Left ventricle myocardium inferior (tissue), 1 donor: ENCODE measurements around the gene EOMES. TPM values are rescaled to one million over a fixed set of nuclear protein-coding genes. Genes with fewer than 3 reads are reported as not detected.

ENCODE experiments used
- DNase-seq: peaks from one replicate; pipeline ENCODE4 v3.0.0-alpha.2; 2020
- H3K27ac ChIP-seq: fragments of 200-600 bp; replicated peaks from 2 replicates; pipeline ENCODE4 v1.8.0; 2021
- H3K27me3 ChIP-seq: fragments of 200-600 bp; 2 replicates; pipeline ENCODE4 v1.8.0; 2021; ENCODE audit warnings: low read depth
- H3K36me3 ChIP-seq: fragments of 200-600 bp; 2 replicates; pipeline ENCODE4 v1.8.0; 2021
- H3K4me1 ChIP-seq: fragments of 200-600 bp; 2 replicates; pipeline ENCODE4 v1.8.0; 2021
- H3K4me3 ChIP-seq: fragments of 200-600 bp; 2 replicates; pipeline ENCODE4 v1.8.0; 2021; ENCODE audit warnings: mild to moderate bottlenecking, moderate library complexity
- H3K9me3 ChIP-seq: fragments of 200-600 bp; replicated peaks from 2 replicates; pipeline ENCODE4 v1.8.0; 2021
- intact Hi-C: fragments of 100-400 bp; cut with micrococcal nuclease; formaldehyde crosslinking; loops from one replicate; pipeline ENCODE4 v1.11.0; 2022
- total RNA-seq: library from RNA; stranded (reverse); fragmentation: NEBNext Ultra II Directional; extraction: Animal tissue kit (Norgen Biotek cat#: 25700); gene quantifications from one replicate; pipeline ENCODE4 v1.2.1, GENCODE V29; 2021
- TF ChIP-seq, protein P1 (sequence below): fragments of 200-600 bp; IDR thresholded peaks from 2 replicates; pipeline ENCODE4 v1.8.0; 2021; ENCODE audit warnings: antibody characterized with exemption, mild to moderate bottlenecking, borderline replicate concordance
- donor health status: DM: no; HTN: yes; CAD: no; lungs with severe emphysema.

Gene EOMES
- total RNA-seq, 1 donor from 2014 or later = 0.14 TPM

DNA sequence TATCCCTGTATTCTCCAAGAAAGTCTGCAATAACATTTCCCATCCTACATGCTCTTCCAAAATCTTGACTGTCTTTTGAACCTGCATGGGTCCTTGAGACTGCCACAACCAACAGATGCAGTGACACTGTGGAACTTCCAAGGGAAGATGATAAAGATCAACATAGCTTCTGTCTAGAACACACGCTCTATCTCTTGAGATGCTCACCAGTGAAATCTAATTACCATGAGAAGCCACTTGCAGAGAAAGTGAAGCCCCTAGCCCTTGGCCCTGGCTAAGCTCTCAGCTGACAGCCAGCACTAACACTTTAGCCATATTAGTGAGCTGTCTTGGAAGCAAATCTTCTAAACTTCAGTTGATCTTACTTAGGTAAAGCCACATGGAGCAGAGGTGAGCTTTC lies 36.6 kb downstream of the EOMES start:
- Histone ChIP-seq H3K4me1 (no peaks in the 10 kb centered on the region), H3K27me3 (no peaks in the 10 kb centered on the region), H3K27ac (no peak overlapping the region), H3K36me3 (no peaks in the 10 kb centered on the region), H3K4me3 (no peak overlapping the region), H3K9me3 (peaks cover 14% of the 10 kb centered on the region)
- TF ChIP-seq, protein P1, sequence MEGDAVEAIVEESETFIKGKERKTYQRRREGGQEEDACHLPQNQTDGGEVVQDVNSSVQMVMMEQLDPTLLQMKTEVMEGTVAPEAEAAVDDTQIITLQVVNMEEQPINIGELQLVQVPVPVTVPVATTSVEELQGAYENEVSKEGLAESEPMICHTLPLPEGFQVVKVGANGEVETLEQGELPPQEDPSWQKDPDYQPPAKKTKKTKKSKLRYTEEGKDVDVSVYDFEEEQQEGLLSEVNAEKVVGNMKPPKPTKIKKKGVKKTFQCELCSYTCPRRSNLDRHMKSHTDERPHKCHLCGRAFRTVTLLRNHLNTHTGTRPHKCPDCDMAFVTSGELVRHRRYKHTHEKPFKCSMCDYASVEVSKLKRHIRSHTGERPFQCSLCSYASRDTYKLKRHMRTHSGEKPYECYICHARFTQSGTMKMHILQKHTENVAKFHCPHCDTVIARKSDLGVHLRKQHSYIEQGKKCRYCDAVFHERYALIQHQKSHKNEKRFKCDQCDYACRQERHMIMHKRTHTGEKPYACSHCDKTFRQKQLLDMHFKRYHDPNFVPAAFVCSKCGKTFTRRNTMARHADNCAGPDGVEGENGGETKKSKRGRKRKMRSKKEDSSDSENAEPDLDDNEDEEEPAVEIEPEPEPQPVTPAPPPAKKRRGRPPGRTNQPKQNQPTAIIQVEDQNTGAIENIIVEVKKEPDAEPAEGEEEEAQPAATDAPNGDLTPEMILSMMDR = no peak
- intact Hi-C loops = loop anchor here (10.0 kb wide), 1 partner anchor 371 kb away; no protein-coding TSS in a partner anchor
- no peak for DNase-seq

DNA sequence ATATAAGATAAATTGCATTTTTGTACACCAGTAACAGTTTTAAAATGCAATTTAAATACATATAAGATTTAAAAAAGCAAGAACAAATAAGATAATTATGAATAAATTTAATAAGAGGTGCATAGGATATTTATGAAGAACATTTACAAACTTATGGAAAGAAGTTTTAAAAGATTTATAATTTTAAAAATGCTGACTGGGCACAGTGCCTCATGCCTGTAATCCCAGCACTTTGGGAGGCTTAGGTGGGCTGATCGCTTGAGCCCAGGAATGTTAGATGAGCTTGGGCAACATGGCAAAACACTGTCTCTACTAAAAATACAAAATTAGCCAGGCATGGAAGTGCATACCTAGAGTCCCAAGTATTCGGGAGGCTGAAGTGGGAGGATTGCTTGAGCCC lies 37.8 kb downstream of the EOMES start:
- no peaks in the 10 kb centered on the region for H3K4me1 ChIP-seq
- intact Hi-C loops = loop anchor here (10.0 kb wide), 1 partner anchor 370 kb away; no protein-coding TSS in a partner anchor

DNA sequence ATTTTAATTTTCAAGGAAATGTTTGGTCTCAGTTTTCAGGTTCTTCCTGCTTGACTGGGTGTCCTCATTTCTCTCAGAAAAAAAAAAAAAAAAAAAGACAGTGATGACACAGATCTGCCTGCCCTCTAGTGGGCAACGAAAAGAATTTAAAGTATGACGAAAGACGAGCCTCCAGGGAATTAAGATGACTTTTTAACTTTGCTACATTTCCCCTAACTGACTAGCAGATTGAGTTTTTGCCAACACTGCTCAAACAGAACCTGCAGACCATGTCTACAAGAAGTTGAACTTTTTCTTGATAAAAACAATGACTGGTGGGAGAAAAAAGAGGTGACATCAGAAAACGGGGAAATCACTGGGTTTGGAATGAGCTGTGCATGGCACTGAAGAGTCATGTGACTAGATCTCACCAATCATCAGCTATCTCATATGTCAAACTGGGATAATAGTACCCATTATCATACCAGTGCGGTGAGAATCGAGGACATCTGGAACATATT lies 40.8 kb downstream of the EOMES start:
- Histone ChIP-seq H3K36me3 (no peaks in the 10 kb centered on the region), H3K4me3 (peak overlapping the region; percentile 30), H3K27ac (no peak overlapping the region), H3K4me1 (no peaks in the 10 kb centered on the region), H3K9me3 (no peaks in the 10 kb centered on the region), H3K27me3 (no peaks in the 10 kb centered on the region)
- DNase-seq = no peak
- TF ChIP-seq, protein P1 = peak; percentile 68
- intact Hi-C loops = loop anchor here (10.0 kb wide), 1 partner anchor 366 kb away; no protein-coding TSS in a partner anchor

More for the DNA sequence above, 37.8 kb downstream of the EOMES start:
- no peak for DNase-seq
- peaks cover 2% of the 10 kb centered on the region for H3K9me3 ChIP-seq
- no peaks in the 10 kb centered on the region for H3K27me3 ChIP-seq
- no peak overlapping the region for H3K4me3 ChIP-seq
- no peak overlapping the region for H3K27ac ChIP-seq
- H3K36me3 ChIP-seq = no peaks in the 10 kb centered on the region
- TF ChIP-seq, protein P1 = no peak

DNA sequence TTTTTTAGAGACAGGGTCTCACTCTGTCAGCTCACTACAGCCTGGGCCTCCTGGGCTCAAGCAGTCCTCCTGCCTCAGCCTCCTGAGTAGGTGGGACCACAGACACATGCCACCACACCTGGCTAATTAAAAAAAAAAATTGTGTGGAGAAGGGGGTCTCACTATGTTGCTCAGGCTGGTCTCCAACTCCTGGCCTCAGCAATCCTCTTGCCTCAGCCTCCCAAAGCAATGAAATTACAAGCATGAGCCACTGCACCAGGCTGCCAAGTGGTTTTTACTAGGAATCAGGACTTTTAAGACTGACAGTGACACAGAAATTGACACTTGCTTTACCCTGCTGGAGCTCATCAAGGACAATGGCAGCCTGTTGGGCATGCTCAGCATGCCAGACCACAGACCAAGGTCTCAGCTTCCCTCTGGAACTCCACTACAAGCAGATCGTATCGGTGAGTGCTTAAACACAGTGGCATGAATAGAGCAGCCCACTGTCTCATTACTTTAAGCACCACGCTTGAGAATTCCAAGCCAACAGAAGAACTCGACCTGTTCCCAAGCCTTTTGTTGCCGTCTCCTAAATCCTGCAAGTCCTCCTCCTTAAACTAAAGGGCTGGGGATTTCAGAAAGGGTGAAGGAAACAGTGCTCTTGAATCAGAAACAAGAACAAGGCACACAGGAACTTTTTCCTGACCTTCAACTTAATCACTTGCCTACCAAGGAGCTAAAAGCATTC lies 41.4 kb downstream of the EOMES start:
- H3K27ac ChIP-seq = no peak overlapping the region
- intact Hi-C loops = loop anchor here (10.0 kb wide), 1 partner anchor 366 kb away; no protein-coding TSS in a partner anchor

DNA sequence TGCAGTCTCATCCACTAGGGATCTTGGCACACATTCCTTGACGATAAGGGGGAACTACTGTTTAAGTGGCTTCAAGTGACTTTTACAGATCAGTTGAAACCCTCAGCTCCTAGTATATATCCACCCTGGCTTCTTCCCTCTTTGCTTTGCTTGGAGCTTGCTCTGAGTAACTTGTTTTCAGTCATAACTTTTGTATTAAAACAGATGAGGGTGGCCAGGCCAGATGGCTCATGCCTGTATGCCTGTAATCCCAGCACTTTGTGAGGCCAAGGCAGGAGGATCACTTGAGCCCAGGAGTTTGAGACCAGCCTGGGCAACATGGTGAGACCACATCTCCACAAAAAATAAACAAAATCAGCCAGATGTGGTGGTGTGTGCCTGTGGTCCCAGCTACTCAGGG lies 42.4 kb downstream of the EOMES start:
- Histone ChIP-seq H3K36me3 (no peaks in the 10 kb centered on the region), H3K4me1 (no peaks in the 10 kb centered on the region), H3K27ac (no peak overlapping the region), H3K27me3 (no peaks in the 10 kb centered on the region), H3K9me3 (no peaks in the 10 kb centered on the region), H3K4me3 (no peak overlapping the region)
- DNase-seq = no peak
- TF ChIP-seq, protein P1 = no peak
- intact Hi-C loops = loop anchor here (10.0 kb wide), 1 partner anchor 365 kb away; no protein-coding TSS in a partner anchor

More for the DNA sequence above, 41.4 kb downstream of the EOMES start:
- DNase-seq = no peak
- Histone ChIP-seq H3K4me1 (no peaks in the 10 kb centered on the region), H3K36me3 (no peaks in the 10 kb centered on the region), H3K9me3 (no peaks in the 10 kb centered on the region), H3K4me3 (no peak overlapping the region), H3K27me3 (no peaks in the 10 kb centered on the region)
- TF ChIP-seq, protein P1 = no peak
